Liver (tissue), 9 donors: ENCODE measurements around the gene TMEM184A. TPM values are rescaled to one million over a fixed set of nuclear protein-coding genes. Genes with fewer than 3 reads are reported as not detected.
A peak's percentile ranks its signal among the peaks of the same experiment; 100 is the strongest.

Experiments used
- DNase-seq: peaks from one replicate; pipeline ENCODE4 v3.0.0-alpha.2; 2017; ENCODE audit warnings: low spot score
- H3K27ac ChIP-seq, 2 donors: one replicate each; pipeline ENCODE4 v1.7.0; 2013; ENCODE audit warnings: inconsistent platforms in 2 of 2, low read length in 2 of 2, control low read depth in 1 of 2, low read depth in 1 of 2, mild to moderate bottlenecking in 1 of 2
- H3K27me3 ChIP-seq, 4 donors: one replicate each; pipeline versions ENCODE4 v1.6.1 to v1.7.0; 2013; ENCODE audit warnings: low read length in 3 of 4, inconsistent platforms in 1 of 4, mild to moderate bottlenecking in 1 of 4, moderate library complexity in 1 of 4; ENCODE audit not compliant: control insufficient read depth in 4 of 4, insufficient read depth in 4 of 4
- H3K36me3 ChIP-seq, 4 donors: one replicate each; pipeline versions ENCODE4 v1.6.1 to v1.7.0; 2013; ENCODE audit warnings: low read length in 3 of 4, mild to moderate bottlenecking in 3 of 4, low read depth in 1 of 4, moderate library complexity in 1 of 4; ENCODE audit not compliant: control insufficient read depth in 4 of 4, insufficient read depth in 3 of 4
- H3K4me1 ChIP-seq, 4 donors: one replicate each; pipeline versions ENCODE4 v1.6.1 to v1.7.0; 2013; ENCODE audit warnings: low read length in 3 of 4, mild to moderate bottlenecking in 3 of 4, moderate library complexity in 1 of 4; ENCODE audit not compliant: control insufficient read depth in 4 of 4, insufficient read depth in 4 of 4
- H3K4me3 ChIP-seq, 3 donors: one replicate each; pipeline versions ENCODE4 v1.6.1 to v1.7.0; 2013; ENCODE audit warnings: low read length in 3 of 3, control low read depth in 1 of 3, low read depth in 1 of 3, mild to moderate bottlenecking in 1 of 3
- H3K9ac ChIP-seq, 2 donors: one replicate each; pipeline ENCODE4 v1.7.0; 2013; ENCODE audit warnings: low read length in 2 of 2, mild to moderate bottlenecking in 2 of 2, moderate library complexity in 2 of 2, control low read depth in 1 of 2, low read depth in 1 of 2
- H3K9me3 ChIP-seq, 4 donors: one replicate each; pipeline versions ENCODE4 v1.6.1 to v1.7.0; 2013; ENCODE audit warnings: low read length in 3 of 4; ENCODE audit not compliant: control insufficient read depth in 4 of 4
- ATF3 ChIP-seq: IDR thresholded peaks from 2 replicates; pipeline ENCODE4 v1.6.1; 2016; ENCODE audit warnings: antibody characterized with exemption
- CTCF ChIP-seq: fragments of 150-350 bp; IDR thresholded peaks from 2 replicates; pipeline ENCODE4 v1.5.1; 2017; ENCODE audit warnings: improper control_type of control experiment, low read depth, low read length; ENCODE audit not compliant: missing input control
- EGR1 ChIP-seq, 2 donors: IDR thresholded peaks; 2 replicates each; pipeline ENCODE4 v1.6.1; 2016 to 2018; ENCODE audit warnings: antibody characterized with exemption in 2 of 2, low read depth in 2 of 2
- FOXA1 ChIP-seq: IDR thresholded peaks from 2 replicates; pipeline ENCODE4 v1.6.1; 2016; ENCODE audit warnings: antibody characterized with exemption
- FOXA2 ChIP-seq: IDR thresholded peaks from 2 replicates; pipeline ENCODE4 v1.6.1; 2016; ENCODE audit warnings: antibody characterized with exemption
- GABPA ChIP-seq, 2 donors: IDR thresholded peaks in 1 of 2; conservative IDR thresholded peaks in 1 of 2; 2 replicates each; pipeline ENCODE4 v1.6.1; 2016; ENCODE audit warnings: antibody characterized with exemption in 2 of 2, mild to moderate bottlenecking in 1 of 2, moderate library complexity in 1 of 2
- HNF4A ChIP-seq, 2 donors: conservative IDR thresholded peaks; 2 replicates each; pipeline ENCODE4 v1.6.1; 2016; ENCODE audit warnings: antibody characterized with exemption in 2 of 2, mild to moderate bottlenecking in 2 of 2
- HNF4G ChIP-seq: IDR thresholded peaks from 2 replicates; pipeline ENCODE4 v1.6.1; 2016; ENCODE audit warnings: antibody characterized with exemption
- JUND ChIP-seq, 2 donors: IDR thresholded peaks; 2 replicates each; pipeline ENCODE4 v1.6.1; 2016; ENCODE audit warnings: antibody characterized with exemption in 2 of 2
- MAX ChIP-seq: IDR thresholded peaks from 2 replicates; pipeline ENCODE4 v1.6.1; 2016; ENCODE audit warnings: antibody characterized with exemption
- NR2F2 ChIP-seq: IDR thresholded peaks from 2 replicates; pipeline ENCODE4 v1.6.1; 2016; ENCODE audit warnings: antibody characterized with exemption
- RAD21 ChIP-seq, 2 donors: IDR thresholded peaks; 2 replicates each; pipeline ENCODE4 v1.6.1; 2016; ENCODE audit warnings: antibody characterized with exemption in 2 of 2, mild to moderate bottlenecking in 2 of 2
- RXRA ChIP-seq, 2 donors: IDR thresholded peaks; 2 replicates each; pipeline ENCODE4 v1.6.1; 2017 to 2018; ENCODE audit warnings: antibody characterized with exemption in 2 of 2, mild to moderate bottlenecking in 1 of 2
- SP1 ChIP-seq: IDR thresholded peaks from 2 replicates; pipeline ENCODE4 v1.6.1; 2018; ENCODE audit warnings: antibody characterized with exemption, mild to moderate bottlenecking
- TAF1 ChIP-seq: conservative IDR thresholded peaks from 2 replicates; pipeline ENCODE4 v1.6.1; 2016; ENCODE audit warnings: antibody characterized with exemption, mild to moderate bottlenecking
- YY1 ChIP-seq: IDR thresholded peaks from 2 replicates; pipeline ENCODE4 v1.6.1; 2016; ENCODE audit warnings: antibody characterized with exemption, mild to moderate bottlenecking
- ZBTB33 ChIP-seq: IDR thresholded peaks from 2 replicates; pipeline ENCODE4 v1.6.1; 2016; ENCODE audit warnings: antibody characterized with exemption
- WGBS: extraction: QIAGEN DNeasy Blood & Tissue Kit; methylation state at CpG from one replicate; pipeline ENCODE4 v1.1.7; 2013; 5-methylcytosine and 5-hydroxymethylcytosine counted together
- polyA plus RNA-seq, 2 donors: library from polyadenylated mRNA; stranded (reverse) in 1 of 2; unstranded in 1 of 2; fragments of 200-250 nt in 1 of 2; fragments of >200 nt in 1 of 2; fragmentation: Nextera tagmentation in 1 of 2; extraction: Ambion mirVana in 1 of 2; gene quantifications; one replicate each; pipeline versions ENCODE4 v1.2.1 to v1.2.3, GENCODE V29; 2013 to 2015
- total RNA-seq, 2 donors: library from RNA; depleted of rRNA; stranded (reverse); fragments of >200 nt; gene quantifications; one replicate each; pipeline ENCODE4 v1.2.3, GENCODE V29; 2014
- TF ChIP-seq, protein P1 (sequence below): IDR thresholded peaks from 2 replicates; pipeline ENCODE4 v1.6.1; 2016; ENCODE audit warnings: antibody characterized with exemption, mild to moderate bottlenecking
- donor health status: healthy.
- donor health status: healthy.
- donor health status: healthy.
- donor health status: healthy.
- donor health status: healthy.

The TMEM184A gene
- total and polyA plus RNA-seq, 4 donors, result 1.6 to 12.6 (median 11.4) TPM

- Histone ChIP-seq H3K9ac (no peak overlapping the region), H3K27ac (peak overlapping the region in 1 of 2 donors; percentile 96), H3K4me1 (peaks cover 8 to 37% (median 28%) of the 10 kb centered on the region in 4 donors), H3K9me3 (no peaks in the 10 kb centered on the region), H3K27me3 (no peaks in the 10 kb centered on the region), H3K4me3 (no peak overlapping the region), H3K36me3 (peaks cover 0 to 6% (median under 1%) of the 10 kb centered on the region in 4 donors)
- 94% methylated on average over 30 of the region's 30 CpGs for whole genome bisulfite sequencing
- TF ChIP-seq FOXA2 (no peak), SP1 (no peak), ATF3 (no peak), NR2F2 (no peak), HNF4A (conservative IDR thresholded peaks at IDR 0.05) (no peak), EGR1 (IDR thresholded peaks at IDR 0.05; ENCODE audit: low read depth in 2 of 2) (no peak), MAX (no peak), YY1 (no peak), RAD21 (IDR thresholded peaks at IDR 0.05) (no peak), CTCF (no peak), FOXA1 (no peak), ZBTB33 (no peak), RXRA (IDR thresholded peaks at IDR 0.05) (no peak), TAF1 (no peak), JUND (IDR thresholded peaks at IDR 0.05) (no peak), GABPA (IDR thresholded peaks at IDR 0.05 in 1 of 2, conservative IDR thresholded peaks at IDR 0.05 in 1 of 2) (no peak), HNF4G (no peak)
- TF ChIP-seq, protein P1, sequence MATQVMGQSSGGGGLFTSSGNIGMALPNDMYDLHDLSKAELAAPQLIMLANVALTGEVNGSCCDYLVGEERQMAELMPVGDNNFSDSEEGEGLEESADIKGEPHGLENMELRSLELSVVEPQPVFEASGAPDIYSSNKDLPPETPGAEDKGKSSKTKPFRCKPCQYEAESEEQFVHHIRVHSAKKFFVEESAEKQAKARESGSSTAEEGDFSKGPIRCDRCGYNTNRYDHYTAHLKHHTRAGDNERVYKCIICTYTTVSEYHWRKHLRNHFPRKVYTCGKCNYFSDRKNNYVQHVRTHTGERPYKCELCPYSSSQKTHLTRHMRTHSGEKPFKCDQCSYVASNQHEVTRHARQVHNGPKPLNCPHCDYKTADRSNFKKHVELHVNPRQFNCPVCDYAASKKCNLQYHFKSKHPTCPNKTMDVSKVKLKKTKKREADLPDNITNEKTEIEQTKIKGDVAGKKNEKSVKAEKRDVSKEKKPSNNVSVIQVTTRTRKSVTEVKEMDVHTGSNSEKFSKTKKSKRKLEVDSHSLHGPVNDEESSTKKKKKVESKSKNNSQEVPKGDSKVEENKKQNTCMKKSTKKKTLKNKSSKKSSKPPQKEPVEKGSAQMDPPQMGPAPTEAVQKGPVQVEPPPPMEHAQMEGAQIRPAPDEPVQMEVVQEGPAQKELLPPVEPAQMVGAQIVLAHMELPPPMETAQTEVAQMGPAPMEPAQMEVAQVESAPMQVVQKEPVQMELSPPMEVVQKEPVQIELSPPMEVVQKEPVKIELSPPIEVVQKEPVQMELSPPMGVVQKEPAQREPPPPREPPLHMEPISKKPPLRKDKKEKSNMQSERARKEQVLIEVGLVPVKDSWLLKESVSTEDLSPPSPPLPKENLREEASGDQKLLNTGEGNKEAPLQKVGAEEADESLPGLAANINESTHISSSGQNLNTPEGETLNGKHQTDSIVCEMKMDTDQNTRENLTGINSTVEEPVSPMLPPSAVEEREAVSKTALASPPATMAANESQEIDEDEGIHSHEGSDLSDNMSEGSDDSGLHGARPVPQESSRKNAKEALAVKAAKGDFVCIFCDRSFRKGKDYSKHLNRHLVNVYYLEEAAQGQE, result no peak
- no peak for DNase-seq
Measured at GRCh38 chr7:1534330-1535099, 21.5 kb downstream of the TMEM184A start.
